Stimulated activated CD8-positive, alpha-beta memory T cell treated with anti-CD3 and anti-CD28 coated beads, Interleukin-12 subunit alpha, Interleukin-12 subunit beta, amount 100 ng/mL, for 4 hours (primary cell): Measurements from ENCODE around the gene MAP7D2.
A peak's percentile ranks its signal among the peaks of the same experiment; 100 is the strongest.
"Not testable (repeated sequence)": the region's sequence is repeated elsewhere in the genome, so short reads cannot be mapped to it uniquely, and the experiment has no call there.

Experiments
- DNase-seq: peaks from one replicate; pipeline ENCODE4 v3.0.0-alpha.2; 2020; ENCODE audit warnings: low read depth

MAP7D2 gene

GRCh38 chrX:20116577-20117240 lies at the start of gene MAP7D2:
TSS of gene MAP7D2 (minus strand) at chrX:20116907. CDS start at chrX:20116879, 28 bp downstream.
- DNase-seq = no peak

DNA sequence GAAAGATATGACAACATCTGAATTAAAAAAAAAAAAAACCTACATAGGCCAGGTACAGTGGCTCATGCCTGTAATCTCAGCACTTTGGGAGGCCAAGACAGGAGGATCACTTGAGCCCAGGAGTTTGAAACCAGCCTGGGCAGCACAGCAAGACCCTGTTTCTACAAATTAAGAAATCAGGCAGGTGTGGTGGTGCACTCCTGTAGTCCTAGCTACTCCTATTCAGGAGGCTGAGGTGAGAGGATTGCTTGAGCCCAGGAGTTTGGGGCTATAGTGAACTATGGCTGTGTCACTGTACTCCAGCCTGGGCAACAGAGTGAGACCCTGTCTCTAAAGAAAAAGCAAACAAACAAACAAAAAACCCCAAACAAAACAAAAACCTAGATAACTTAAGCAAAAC lies 45.8 kb upstream of the MAP7D2 start:
- not testable (repeated sequence) for DNase-seq

DNA sequence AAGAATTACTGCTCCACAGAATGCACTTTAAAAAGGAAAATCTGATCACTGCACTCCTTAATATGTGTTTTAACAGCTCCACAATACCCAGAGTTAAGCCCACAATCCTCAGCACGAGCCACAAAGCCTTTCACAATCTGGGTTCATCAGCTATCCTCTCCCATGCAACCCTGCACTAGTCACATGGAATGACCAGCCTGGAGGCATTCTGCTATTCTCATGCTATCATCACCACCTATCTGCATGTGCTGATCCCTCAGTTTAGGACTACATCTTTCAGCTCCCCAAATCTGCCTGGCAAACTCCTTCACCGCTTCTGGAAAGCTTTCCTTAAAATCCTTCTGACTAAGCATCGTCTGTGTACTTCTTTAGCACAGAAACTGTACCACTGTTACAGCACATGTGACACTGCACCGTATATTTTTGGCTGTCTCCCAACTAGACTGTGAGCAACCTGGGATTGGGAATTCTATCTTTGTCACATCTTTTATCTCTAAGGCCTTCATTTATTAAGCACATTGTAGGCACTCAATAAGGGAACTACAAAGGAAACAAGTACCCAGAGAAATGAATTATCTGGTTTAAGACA lies 43.2 kb upstream of the MAP7D2 start:
- no peak for DNase-seq

GRCh38 chrX:20151689-20152088 lies 35.0 kb upstream of the MAP7D2 start:
- no peak for DNase-seq

GRCh38 chrX:20149326-20149725 lies 32.6 kb upstream of the MAP7D2 start:
- DNase-seq = no peak

DNA sequence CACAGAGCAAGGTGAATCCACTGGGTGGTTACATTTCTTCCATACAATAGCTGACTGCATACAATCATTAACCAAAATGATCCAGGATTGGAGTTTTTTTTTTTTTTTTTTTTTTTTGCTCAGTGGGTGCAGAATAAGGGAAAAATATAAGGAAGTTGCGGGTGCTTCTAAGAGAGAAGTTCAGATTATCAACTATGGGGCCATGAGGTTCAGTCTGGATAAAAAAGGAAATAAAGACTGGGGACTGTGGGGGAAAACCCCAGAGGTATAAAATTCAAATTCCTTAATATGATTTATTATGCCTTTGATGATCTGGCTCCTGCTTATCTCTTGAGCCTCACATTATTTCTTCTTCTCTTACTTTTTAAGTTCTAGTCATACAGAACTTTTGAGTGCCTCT lies 30.9 kb upstream of the MAP7D2 start:
- no peak for DNase-seq

- no peak for DNase-seq
These were observed 27.8 kb upstream of the MAP7D2 start for GRCh38 chrX:20144491-20144890.

- DNase-seq = no peak
These were observed 26.9 kb upstream of the MAP7D2 start for GRCh38 chrX:20143561-20143960.

DNA sequence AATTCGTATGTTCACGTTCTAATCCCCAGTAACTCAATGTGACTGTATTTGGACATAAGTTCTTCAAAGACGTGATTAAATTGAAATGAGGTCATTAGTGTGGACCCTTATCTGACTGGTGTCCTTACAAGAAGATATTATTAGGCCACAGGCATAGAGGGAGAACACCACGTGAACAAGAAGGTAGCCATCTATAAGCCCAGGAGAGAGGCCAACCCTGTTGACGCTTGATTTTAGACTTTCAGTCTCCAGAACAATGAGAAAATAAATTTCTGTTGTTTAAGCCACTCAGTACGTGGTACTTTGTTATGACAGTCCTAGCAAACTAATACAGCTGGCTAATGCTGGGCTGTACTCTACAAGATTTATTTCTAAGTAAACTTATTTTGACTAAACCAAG lies 26.4 kb upstream of the MAP7D2 start:
- no peak for DNase-seq

DNA sequence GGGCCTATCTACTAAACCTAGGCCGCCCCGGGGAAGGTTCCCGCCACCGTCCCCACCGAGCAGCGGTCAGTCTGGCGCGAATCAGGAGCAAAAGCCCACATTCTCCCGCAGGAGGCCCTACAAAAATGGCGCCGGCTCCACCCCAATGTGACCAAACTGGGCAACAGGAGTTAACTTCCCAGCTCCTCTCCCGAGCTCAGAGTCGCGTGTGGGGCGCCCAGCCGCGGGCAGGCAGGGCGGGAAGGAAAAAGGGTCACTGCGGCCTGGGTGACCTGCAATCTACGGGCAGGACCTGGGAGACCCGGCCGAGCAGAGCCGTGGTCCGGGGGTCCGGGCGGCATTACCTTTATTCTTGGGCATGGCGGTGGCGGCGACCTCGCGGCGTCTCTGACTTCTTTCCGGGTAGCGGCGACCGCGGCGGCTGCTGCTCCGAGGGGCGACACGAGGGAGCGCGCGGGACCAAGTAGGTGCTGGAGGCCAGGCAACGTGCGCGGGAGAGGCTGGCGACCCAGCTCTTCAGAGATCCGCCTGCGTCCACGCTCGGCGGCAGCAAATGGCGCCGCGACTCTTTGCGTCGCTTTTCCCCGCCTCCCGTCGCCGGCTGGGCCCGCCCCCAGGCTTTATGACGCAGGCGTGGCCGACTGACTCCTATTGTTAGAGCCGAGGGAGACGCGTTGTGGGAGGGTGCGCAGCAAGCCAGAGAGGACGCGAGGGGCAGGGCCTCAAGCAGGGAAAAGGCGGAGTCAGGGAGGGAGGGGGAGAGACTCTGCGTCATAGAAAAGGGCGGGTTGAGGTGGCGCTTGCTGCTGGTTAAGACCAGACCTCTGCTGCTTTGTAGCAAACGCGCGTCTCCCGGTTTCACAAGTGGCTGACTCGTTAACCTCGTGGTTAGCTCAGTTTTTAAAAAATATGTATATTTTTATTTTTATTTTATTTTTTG lies 24.8 kb upstream of the MAP7D2 start, which contains the start of gene EIF1AX:
EIF1AX (minus strand) TSS at position 558 of the 940 bp plus-strand sequence; CDS start at position 360, 198 bp downstream.
- peak; percentile 97 for DNase-seq

GRCh38 chrX:20140420-20140819 lies 23.7 kb upstream of the MAP7D2 start:
- DNase-seq = no peak

GRCh38 chrX:20139966-20140365 lies 23.3 kb upstream of the MAP7D2 start:
- no peak for DNase-seq

DNA sequence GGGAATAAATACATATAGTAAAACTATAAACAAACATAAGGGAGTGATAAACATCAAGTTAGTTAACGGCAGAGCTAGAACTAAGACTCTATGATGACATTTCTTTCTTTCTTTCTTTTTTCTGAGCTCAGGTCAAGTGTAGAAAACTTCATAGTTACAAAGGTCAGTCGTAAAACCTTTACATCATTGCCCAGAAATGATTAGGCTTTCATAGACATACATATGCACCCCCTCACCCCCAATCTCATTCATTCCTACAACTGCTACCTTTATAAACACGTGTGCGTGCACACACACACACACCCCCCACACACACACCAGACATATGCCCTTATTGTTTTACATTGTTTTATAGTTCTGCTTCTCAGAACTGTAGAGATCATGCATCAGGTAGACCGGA lies 19.2 kb upstream of the MAP7D2 start:
- DNase-seq = no peak

GRCh38 chrX:20132666-20133065 lies 16.0 kb upstream of the MAP7D2 start:
- DNase-seq = no peak

- DNase-seq = no peak
These were observed 13.7 kb upstream of the MAP7D2 start for GRCh38 chrX:20130357-20130756.

GRCh38 chrX:20129547-20129946 lies 12.8 kb upstream of the MAP7D2 start:
- DNase-seq = no peak

DNA sequence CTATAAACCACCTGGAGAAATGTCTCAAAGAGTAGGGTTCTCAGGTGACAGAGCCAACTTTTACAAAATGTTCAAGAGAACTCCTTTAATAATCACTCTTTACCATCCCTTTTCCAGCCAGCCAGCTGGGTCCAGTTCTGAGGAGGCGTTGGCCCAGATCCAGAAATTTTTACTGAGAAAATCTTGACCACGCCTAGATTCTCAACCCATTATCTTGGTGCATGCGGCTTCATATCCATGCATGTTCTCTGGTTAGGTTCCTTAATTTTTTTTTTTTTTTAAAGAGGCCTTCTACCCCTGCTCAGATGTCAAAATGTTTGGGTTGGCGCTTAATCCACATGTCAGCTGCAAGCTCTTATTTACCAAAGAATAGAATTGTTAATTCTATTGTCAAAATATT lies 12.0 kb upstream of the MAP7D2 start:
- no peak for DNase-seq

DNA sequence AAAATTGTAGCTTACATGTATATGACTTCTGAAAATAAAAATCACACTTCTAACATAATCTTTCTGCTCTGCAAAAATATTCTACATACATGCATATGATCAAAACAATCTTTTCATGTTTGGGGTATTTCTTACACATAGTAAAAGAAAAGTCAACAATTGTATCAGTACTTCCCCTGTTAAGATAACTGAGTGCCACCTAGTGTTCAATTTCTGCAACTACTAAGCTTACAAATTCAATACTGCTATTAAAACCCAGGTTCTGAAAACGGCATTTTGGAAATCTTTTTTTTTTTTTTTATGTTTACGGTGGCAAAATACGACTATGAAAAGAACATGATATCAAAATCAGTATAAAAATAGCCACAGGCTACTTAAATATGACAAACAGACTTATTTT lies 10.7 kb upstream of the MAP7D2 start:
- not testable (repeated sequence) for DNase-seq

DNA sequence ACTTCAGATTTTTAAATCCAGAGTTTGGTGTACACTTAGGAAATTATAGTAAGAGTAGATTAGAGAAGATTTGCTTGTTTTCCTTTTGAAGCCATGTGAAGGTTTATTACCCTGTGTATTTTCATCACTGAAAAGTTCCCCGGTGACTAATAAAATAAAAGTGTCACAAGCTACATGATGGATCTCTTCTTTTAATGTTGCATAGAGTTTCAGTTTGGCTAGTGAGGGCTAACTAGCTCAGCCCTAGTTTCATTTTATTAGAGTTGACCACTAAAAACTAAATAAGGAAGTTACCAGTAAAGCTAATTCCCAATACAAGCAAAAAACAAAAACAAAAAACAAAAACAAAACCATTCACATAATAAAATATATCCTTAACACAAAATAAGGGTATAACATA lies 10.1 kb upstream of the MAP7D2 start:
- not testable (repeated sequence) for DNase-seq

DNA sequence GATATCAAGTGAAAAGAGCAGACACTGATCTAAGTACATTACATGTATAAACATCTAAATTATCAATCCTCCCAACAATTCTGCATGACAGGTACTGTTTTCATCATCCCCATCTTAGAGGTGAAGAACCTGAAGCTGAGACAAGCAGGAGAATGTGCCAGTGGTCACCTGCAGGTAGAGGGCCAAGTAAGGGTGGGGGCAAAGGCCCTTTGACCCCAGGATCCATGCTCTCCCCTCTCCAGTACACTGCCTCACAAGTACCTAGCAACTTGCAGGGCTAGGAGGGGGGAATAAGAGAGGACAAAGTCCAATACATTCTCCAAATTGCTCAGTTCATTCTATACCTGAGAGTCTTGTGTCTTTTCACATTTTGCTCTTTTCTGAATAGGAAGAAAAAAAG lies 8.3 kb upstream of the MAP7D2 start:
- no peak for DNase-seq

GRCh38 chrX:20118065-20118824 lies 1.5 kb upstream of the MAP7D2 start:
- DNase-seq = no peak

DNA sequence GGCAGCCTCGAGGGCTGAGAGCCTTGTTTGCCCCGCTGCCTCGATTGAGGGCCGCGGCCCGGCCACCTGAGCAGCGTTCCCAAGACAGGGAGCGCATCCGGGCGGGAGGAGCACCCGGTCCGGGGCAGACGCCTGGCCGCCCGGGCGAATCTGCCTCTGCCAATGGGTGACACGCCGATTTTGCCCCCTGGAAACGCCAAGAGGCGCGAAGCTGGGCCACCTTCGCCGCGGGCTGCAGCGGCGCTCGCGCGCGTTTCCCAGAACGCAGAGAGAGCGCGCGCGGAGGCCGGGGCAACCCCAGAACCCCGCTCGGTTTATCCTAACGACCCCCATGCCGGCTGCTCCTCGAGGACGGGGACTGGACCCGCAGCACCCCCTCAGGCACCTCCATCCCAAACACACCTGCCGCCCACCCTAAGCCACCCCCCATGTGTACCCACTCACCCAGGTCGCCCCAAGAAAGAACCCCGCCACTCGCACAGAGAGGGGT lies 575 bp downstream of the MAP7D2 start:
- DNase-seq = no peak
